ENCODE results near the gene NUDT5.

DNA sequence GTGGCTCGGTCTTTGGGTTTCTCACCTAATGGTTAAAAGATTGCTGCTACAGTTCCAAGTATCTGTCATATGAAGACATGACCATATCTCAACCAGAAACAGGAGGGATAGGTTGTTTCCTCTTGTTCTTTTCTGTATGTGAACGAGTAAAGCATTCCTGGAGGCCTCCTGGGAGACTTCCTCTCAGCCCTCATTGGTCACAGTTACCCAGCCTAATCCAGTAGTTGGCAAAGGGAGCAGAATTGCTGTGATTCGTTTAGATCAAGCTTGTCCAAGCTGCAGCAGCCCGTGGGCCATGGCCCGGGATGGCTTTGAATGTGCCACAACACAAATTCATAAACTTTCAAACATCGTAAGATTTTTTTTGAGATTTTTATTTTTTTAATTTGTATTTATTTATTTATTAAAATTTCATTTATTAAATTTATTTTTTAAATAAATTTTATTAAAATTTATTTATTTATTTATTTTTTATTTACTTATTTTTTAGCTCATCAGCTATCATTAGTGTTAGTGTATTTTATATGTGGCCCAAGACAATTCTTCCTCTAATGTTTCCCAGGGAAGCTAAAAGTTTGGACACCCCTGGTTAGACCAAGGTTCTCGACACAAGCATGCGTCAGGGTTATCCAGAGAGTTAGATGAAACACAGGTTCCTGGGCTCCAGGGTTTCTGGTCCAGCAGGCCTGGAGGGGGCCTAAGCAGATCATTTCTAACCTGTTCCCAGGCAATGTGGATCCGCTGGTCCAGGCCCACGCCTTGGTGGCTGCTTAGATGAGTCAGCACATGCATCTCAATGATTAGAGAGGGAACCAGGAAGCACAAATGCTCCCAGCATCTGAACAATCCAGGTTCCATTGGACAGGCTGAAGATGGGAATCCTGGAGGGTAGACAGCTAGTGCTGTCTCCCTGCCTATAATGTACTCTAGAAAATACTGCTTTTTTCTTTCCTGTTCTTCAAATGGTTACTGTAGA is 25.9 kb upstream of the NUDT5 start:
- TF ChIP-seq, protein P1, sequence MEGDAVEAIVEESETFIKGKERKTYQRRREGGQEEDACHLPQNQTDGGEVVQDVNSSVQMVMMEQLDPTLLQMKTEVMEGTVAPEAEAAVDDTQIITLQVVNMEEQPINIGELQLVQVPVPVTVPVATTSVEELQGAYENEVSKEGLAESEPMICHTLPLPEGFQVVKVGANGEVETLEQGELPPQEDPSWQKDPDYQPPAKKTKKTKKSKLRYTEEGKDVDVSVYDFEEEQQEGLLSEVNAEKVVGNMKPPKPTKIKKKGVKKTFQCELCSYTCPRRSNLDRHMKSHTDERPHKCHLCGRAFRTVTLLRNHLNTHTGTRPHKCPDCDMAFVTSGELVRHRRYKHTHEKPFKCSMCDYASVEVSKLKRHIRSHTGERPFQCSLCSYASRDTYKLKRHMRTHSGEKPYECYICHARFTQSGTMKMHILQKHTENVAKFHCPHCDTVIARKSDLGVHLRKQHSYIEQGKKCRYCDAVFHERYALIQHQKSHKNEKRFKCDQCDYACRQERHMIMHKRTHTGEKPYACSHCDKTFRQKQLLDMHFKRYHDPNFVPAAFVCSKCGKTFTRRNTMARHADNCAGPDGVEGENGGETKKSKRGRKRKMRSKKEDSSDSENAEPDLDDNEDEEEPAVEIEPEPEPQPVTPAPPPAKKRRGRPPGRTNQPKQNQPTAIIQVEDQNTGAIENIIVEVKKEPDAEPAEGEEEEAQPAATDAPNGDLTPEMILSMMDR (conservative IDR thresholded peaks at IDR 0.05), result no peak
- TF ChIP-seq ZFX (IDR thresholded peaks at IDR 0.05), result no peak

All from C4-2B (cell line).